Liver (tissue), 9 donors: Measurements from ENCODE around the gene CRYBG1. TPM values are rescaled to one million over a fixed set of nuclear protein-coding genes. Genes with fewer than 3 reads are reported as not detected.

Source experiments
- DNase-seq: peaks from one replicate; pipeline ENCODE4 v3.0.0-alpha.2; 2017; ENCODE audit warnings: low spot score
- H3K27ac ChIP-seq, 2 donors: one replicate each; pipeline ENCODE4 v1.7.0; 2013; ENCODE audit warnings: inconsistent platforms in 2 of 2, low read length in 2 of 2, control low read depth in 1 of 2, low read depth in 1 of 2, mild to moderate bottlenecking in 1 of 2
- H3K27me3 ChIP-seq, 4 donors: one replicate each; pipeline versions ENCODE4 v1.6.1 to v1.7.0; 2013; ENCODE audit warnings: low read length in 3 of 4, inconsistent platforms in 1 of 4, mild to moderate bottlenecking in 1 of 4, moderate library complexity in 1 of 4; ENCODE audit not compliant: control insufficient read depth in 4 of 4, insufficient read depth in 4 of 4
- H3K36me3 ChIP-seq, 4 donors: one replicate each; pipeline versions ENCODE4 v1.6.1 to v1.7.0; 2013; ENCODE audit warnings: low read length in 3 of 4, mild to moderate bottlenecking in 3 of 4, low read depth in 1 of 4, moderate library complexity in 1 of 4; ENCODE audit not compliant: control insufficient read depth in 4 of 4, insufficient read depth in 3 of 4
- H3K4me1 ChIP-seq, 4 donors: one replicate each; pipeline versions ENCODE4 v1.6.1 to v1.7.0; 2013; ENCODE audit warnings: low read length in 3 of 4, mild to moderate bottlenecking in 3 of 4, moderate library complexity in 1 of 4; ENCODE audit not compliant: control insufficient read depth in 4 of 4, insufficient read depth in 4 of 4
- H3K4me3 ChIP-seq, 3 donors: one replicate each; pipeline versions ENCODE4 v1.6.1 to v1.7.0; 2013; ENCODE audit warnings: low read length in 3 of 3, control low read depth in 1 of 3, low read depth in 1 of 3, mild to moderate bottlenecking in 1 of 3
- H3K9ac ChIP-seq, 2 donors: one replicate each; pipeline ENCODE4 v1.7.0; 2013; ENCODE audit warnings: low read length in 2 of 2, mild to moderate bottlenecking in 2 of 2, moderate library complexity in 2 of 2, control low read depth in 1 of 2, low read depth in 1 of 2
- H3K9me3 ChIP-seq, 4 donors: one replicate each; pipeline versions ENCODE4 v1.6.1 to v1.7.0; 2013; ENCODE audit warnings: low read length in 3 of 4; ENCODE audit not compliant: control insufficient read depth in 4 of 4
- CTCF ChIP-seq: fragments of 150-350 bp; IDR thresholded peaks from 2 replicates; pipeline ENCODE4 v1.5.1; 2017; ENCODE audit warnings: improper control_type of control experiment, low read depth, low read length; ENCODE audit not compliant: missing input control
- FOXA2 ChIP-seq: IDR thresholded peaks from 2 replicates; pipeline ENCODE4 v1.6.1; 2016; ENCODE audit warnings: antibody characterized with exemption
- GABPA ChIP-seq, 2 donors: IDR thresholded peaks in 1 of 2; conservative IDR thresholded peaks in 1 of 2; 2 replicates each; pipeline ENCODE4 v1.6.1; 2016; ENCODE audit warnings: antibody characterized with exemption in 2 of 2, mild to moderate bottlenecking in 1 of 2, moderate library complexity in 1 of 2
- HNF4A ChIP-seq, 2 donors: conservative IDR thresholded peaks; 2 replicates each; pipeline ENCODE4 v1.6.1; 2016; ENCODE audit warnings: antibody characterized with exemption in 2 of 2, mild to moderate bottlenecking in 2 of 2
- HNF4G ChIP-seq: IDR thresholded peaks from 2 replicates; pipeline ENCODE4 v1.6.1; 2016; ENCODE audit warnings: antibody characterized with exemption
- JUND ChIP-seq, 2 donors: IDR thresholded peaks; 2 replicates each; pipeline ENCODE4 v1.6.1; 2016; ENCODE audit warnings: antibody characterized with exemption in 2 of 2
- SP1 ChIP-seq: IDR thresholded peaks from 2 replicates; pipeline ENCODE4 v1.6.1; 2018; ENCODE audit warnings: antibody characterized with exemption, mild to moderate bottlenecking
- TAF1 ChIP-seq: conservative IDR thresholded peaks from 2 replicates; pipeline ENCODE4 v1.6.1; 2016; ENCODE audit warnings: antibody characterized with exemption, mild to moderate bottlenecking
- YY1 ChIP-seq: IDR thresholded peaks from 2 replicates; pipeline ENCODE4 v1.6.1; 2016; ENCODE audit warnings: antibody characterized with exemption, mild to moderate bottlenecking
- ZBTB33 ChIP-seq: IDR thresholded peaks from 2 replicates; pipeline ENCODE4 v1.6.1; 2016; ENCODE audit warnings: antibody characterized with exemption
- WGBS: extraction: QIAGEN DNeasy Blood & Tissue Kit; methylation state at CpG from one replicate; pipeline ENCODE4 v1.1.7; 2013; 5-methylcytosine and 5-hydroxymethylcytosine counted together
- polyA plus RNA-seq, 2 donors: library from polyadenylated mRNA; stranded (reverse) in 1 of 2; unstranded in 1 of 2; fragments of 200-250 nt in 1 of 2; fragments of >200 nt in 1 of 2; fragmentation: Nextera tagmentation in 1 of 2; extraction: Ambion mirVana in 1 of 2; gene quantifications; one replicate each; pipeline versions ENCODE4 v1.2.1 to v1.2.3, GENCODE V29; 2013 to 2015
- total RNA-seq, 2 donors: library from RNA; depleted of rRNA; stranded (reverse); fragments of >200 nt; gene quantifications; one replicate each; pipeline ENCODE4 v1.2.3, GENCODE V29; 2014
- TF ChIP-seq, protein P1 (sequence below): IDR thresholded peaks from 2 replicates; pipeline ENCODE4 v1.6.1; 2016; ENCODE audit warnings: antibody characterized with exemption, mild to moderate bottlenecking
- TF ChIP-seq, protein P2 (sequence below): IDR thresholded peaks from 2 replicates; pipeline ENCODE4 v1.6.1; 2016; ENCODE audit warnings: antibody characterized with exemption
- TF ChIP-seq, protein P3 (sequence below): IDR thresholded peaks from 2 replicates; pipeline ENCODE4 v1.6.1; 2016; ENCODE audit warnings: antibody characterized with exemption
- donor health status: healthy.
- donor health status: healthy.
- donor health status: healthy.
- donor health status: healthy.
- donor health status: healthy.

The CRYBG1 gene
- total and polyA plus RNA-seq, 4 donors, result 2.3 to 8.7 (median 4.0) TPM

- H3K4me3 ChIP-seq, result no peak overlapping the region
- H3K9ac ChIP-seq, result no peak overlapping the region
- no peaks in the 10 kb centered on the region for H3K9me3 ChIP-seq
- TF ChIP-seq SP1 (no peak), JUND (IDR thresholded peaks at IDR 0.05) (no peak), CTCF (no peak)
- no peaks in the 10 kb centered on the region for H3K27me3 ChIP-seq
- WGBS, result 97% methylated on average over 2 of the region's 2 CpGs
- H3K36me3 ChIP-seq, result peaks cover 0 to 21% (median 17%) of the 10 kb centered on the region in 4 donors
- no peak for DNase-seq
- no peak overlapping the region for H3K27ac ChIP-seq
- H3K4me1 ChIP-seq, result no peaks in the 10 kb centered on the region
Measured at GRCh38 chr6:106579281-106579680, 218.8 kb downstream of the CRYBG1 start.

DNA sequence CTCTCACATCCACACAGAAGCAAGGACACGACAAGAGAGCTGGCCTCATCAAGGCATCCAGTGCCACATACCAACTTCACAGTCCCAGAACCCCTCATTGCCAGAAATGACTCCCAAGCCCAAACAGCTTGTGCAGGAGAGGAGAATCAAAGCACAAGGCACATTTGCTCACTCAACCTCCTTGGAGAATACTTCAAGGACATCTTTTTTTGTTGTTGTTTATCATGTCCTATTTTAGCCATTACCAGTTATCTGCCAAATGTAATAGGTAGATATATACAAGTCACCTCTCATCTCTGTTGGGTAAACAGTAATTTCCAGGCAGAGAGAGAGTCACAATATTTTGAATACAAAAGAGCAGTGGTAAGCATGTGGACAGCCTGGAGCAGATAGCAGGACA lies 221.0 kb downstream of the CRYBG1 start:
- WGBS, result 82% methylated on average over 1 of the region's 1 CpG
- Histone ChIP-seq H3K36me3 (peaks cover 0 to 19% (median 14%) of the 10 kb centered on the region in 4 donors), H3K27me3 (no peaks in the 10 kb centered on the region), H3K27ac (no peak overlapping the region), H3K4me1 (no peaks in the 10 kb centered on the region), H3K4me3 (no peak overlapping the region), H3K9ac (no peak overlapping the region), H3K9me3 (no peaks in the 10 kb centered on the region)
- no peak for TF ChIP-seq SP1
- no peak for TF ChIP-seq JUND (IDR thresholded peaks at IDR 0.05)
- no peak for TF ChIP-seq ZBTB33
- no peak for TF ChIP-seq FOXA2
- TF ChIP-seq YY1, result no peak
- no peak for TF ChIP-seq GABPA (IDR thresholded peaks at IDR 0.05 in 1 of 2, conservative IDR thresholded peaks at IDR 0.05 in 1 of 2)
- TF ChIP-seq, protein P1, sequence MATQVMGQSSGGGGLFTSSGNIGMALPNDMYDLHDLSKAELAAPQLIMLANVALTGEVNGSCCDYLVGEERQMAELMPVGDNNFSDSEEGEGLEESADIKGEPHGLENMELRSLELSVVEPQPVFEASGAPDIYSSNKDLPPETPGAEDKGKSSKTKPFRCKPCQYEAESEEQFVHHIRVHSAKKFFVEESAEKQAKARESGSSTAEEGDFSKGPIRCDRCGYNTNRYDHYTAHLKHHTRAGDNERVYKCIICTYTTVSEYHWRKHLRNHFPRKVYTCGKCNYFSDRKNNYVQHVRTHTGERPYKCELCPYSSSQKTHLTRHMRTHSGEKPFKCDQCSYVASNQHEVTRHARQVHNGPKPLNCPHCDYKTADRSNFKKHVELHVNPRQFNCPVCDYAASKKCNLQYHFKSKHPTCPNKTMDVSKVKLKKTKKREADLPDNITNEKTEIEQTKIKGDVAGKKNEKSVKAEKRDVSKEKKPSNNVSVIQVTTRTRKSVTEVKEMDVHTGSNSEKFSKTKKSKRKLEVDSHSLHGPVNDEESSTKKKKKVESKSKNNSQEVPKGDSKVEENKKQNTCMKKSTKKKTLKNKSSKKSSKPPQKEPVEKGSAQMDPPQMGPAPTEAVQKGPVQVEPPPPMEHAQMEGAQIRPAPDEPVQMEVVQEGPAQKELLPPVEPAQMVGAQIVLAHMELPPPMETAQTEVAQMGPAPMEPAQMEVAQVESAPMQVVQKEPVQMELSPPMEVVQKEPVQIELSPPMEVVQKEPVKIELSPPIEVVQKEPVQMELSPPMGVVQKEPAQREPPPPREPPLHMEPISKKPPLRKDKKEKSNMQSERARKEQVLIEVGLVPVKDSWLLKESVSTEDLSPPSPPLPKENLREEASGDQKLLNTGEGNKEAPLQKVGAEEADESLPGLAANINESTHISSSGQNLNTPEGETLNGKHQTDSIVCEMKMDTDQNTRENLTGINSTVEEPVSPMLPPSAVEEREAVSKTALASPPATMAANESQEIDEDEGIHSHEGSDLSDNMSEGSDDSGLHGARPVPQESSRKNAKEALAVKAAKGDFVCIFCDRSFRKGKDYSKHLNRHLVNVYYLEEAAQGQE, result no peak
- TF ChIP-seq HNF4A (conservative IDR thresholded peaks at IDR 0.05), result no peak
- TF ChIP-seq, protein P2, sequence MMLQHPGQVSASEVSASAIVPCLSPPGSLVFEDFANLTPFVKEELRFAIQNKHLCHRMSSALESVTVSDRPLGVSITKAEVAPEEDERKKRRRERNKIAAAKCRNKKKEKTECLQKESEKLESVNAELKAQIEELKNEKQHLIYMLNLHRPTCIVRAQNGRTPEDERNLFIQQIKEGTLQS, result no peak
- no peak for TF ChIP-seq TAF1
- TF ChIP-seq HNF4G, result no peak
- TF ChIP-seq, protein P3, sequence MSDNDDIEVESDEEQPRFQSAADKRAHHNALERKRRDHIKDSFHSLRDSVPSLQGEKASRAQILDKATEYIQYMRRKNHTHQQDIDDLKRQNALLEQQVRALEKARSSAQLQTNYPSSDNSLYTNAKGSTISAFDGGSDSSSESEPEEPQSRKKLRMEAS, result no peak
- no peak for DNase-seq
